ENCODE data around the gene CNTNAP4.

Gene CNTNAP4

GRCh38 chr16:76486740-76487139, 209.5 kb downstream of the CNTNAP4 start:
- TF ChIP-seq CTCF (conservative IDR thresholded peaks at IDR 0.05; ENCODE audit: low read depth, low read length) = no peak
- Histone ChIP-seq H3K9ac (no peak overlapping the region), H3K27me3 (ENCODE audit: insufficient read depth, low read depth) (no peaks in the 10 kb centered on the region), H3K4me3 (IDR thresholded peaks at IDR 0.05; ENCODE audit: insufficient read depth, low read depth, low read length) (no peak overlapping the region), H4K20me1 (ENCODE audit: insufficient read depth) (no peaks in the 10 kb centered on the region), H3K79me2 (ENCODE audit: insufficient read depth, low read depth) (no peaks in the 10 kb centered on the region), H3K4me2 (no peak overlapping the region), H3K4me1 (ENCODE audit: low read depth, poor library complexity, severe bottlenecking) (no peaks in the 10 kb centered on the region), H3K36me3 (ENCODE audit: insufficient read depth) (no peaks in the 10 kb centered on the region), H2AFZ (ENCODE audit: low read depth) (no peak overlapping the region), H3K27ac (no peak overlapping the region)

DNA sequence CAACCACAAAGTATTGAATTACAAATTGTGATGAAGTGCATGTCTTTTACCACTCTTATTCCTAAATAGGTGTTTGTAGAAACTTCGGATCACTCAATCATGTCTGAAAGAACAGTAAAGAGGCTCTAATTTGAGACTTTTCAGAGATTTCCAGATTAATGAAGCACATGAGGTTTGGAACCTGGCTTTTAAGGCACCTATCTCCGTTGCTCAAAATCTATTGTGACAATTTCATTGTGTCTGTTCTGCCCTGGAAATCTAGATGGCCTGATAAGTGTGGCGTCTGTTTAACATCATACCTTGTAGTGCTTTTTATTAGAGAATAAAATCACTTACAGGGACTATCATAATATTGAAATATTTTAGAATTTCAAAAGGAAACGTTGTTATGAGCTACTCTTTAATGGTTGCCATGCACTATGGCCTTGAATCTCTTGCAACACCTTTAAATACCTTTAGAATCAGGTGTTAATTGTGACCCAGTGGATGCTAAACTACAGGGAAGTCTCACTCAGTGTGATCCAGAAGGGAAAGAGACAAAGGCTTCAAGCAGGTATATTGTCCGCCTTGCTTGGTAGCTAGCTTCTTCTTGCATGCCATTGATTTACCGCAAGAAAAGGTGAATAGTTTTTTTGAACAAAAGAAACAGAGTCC, 210.3 kb downstream of the CNTNAP4 start:
- no peaks in the 10 kb centered on the region for H3K36me3 ChIP-seq (ENCODE audit: insufficient read depth)
- H3K4me3 ChIP-seq (IDR thresholded peaks at IDR 0.05; ENCODE audit: insufficient read depth, low read depth, low read length) = no peak overlapping the region
- no peaks in the 10 kb centered on the region for H3K4me1 ChIP-seq (ENCODE audit: low read depth, poor library complexity, severe bottlenecking)
- no peak overlapping the region for H3K9ac ChIP-seq
- no peak for TF ChIP-seq CTCF (conservative IDR thresholded peaks at IDR 0.05; ENCODE audit: low read depth, low read length)
- no peak overlapping the region for H3K4me2 ChIP-seq
- H2AFZ ChIP-seq (ENCODE audit: low read depth) = no peak overlapping the region
- H3K79me2 ChIP-seq (ENCODE audit: insufficient read depth, low read depth) = no peaks in the 10 kb centered on the region
- no peaks in the 10 kb centered on the region for H4K20me1 ChIP-seq (ENCODE audit: insufficient read depth)
- H3K27ac ChIP-seq = no peak overlapping the region
- no peaks in the 10 kb centered on the region for H3K27me3 ChIP-seq (ENCODE audit: insufficient read depth, low read depth)

- H2AFZ ChIP-seq (ENCODE audit: low read depth) = no peak overlapping the region
- no peak overlapping the region for H3K27ac ChIP-seq
- H3K4me3 ChIP-seq (IDR thresholded peaks at IDR 0.05; ENCODE audit: insufficient read depth, low read depth, low read length) = no peak overlapping the region
- H3K4me2 ChIP-seq = no peak overlapping the region
- no peaks in the 10 kb centered on the region for H3K4me1 ChIP-seq (ENCODE audit: low read depth, poor library complexity, severe bottlenecking)
- no peak overlapping the region for H3K9ac ChIP-seq
- no peak for TF ChIP-seq CTCF (conservative IDR thresholded peaks at IDR 0.05; ENCODE audit: low read depth, low read length)
- no peaks in the 10 kb centered on the region for H4K20me1 ChIP-seq (ENCODE audit: insufficient read depth)
- no peaks in the 10 kb centered on the region for H3K36me3 ChIP-seq (ENCODE audit: insufficient read depth)
- no peaks in the 10 kb centered on the region for H3K27me3 ChIP-seq (ENCODE audit: insufficient read depth, low read depth)
- no peaks in the 10 kb centered on the region for H3K79me2 ChIP-seq (ENCODE audit: insufficient read depth, low read depth)
Measured at GRCh38 chr16:76488065-76488417, 210.8 kb downstream of the CNTNAP4 start.

- no peak for TF ChIP-seq CTCF (conservative IDR thresholded peaks at IDR 0.05; ENCODE audit: low read depth, low read length)
- no peak overlapping the region for H3K9ac ChIP-seq
- H2AFZ ChIP-seq (ENCODE audit: low read depth) = no peak overlapping the region
- H3K4me1 ChIP-seq (ENCODE audit: low read depth, poor library complexity, severe bottlenecking) = no peaks in the 10 kb centered on the region
- H3K27me3 ChIP-seq (ENCODE audit: insufficient read depth, low read depth) = no peaks in the 10 kb centered on the region
- H3K36me3 ChIP-seq (ENCODE audit: insufficient read depth) = no peaks in the 10 kb centered on the region
- no peak overlapping the region for H3K4me3 ChIP-seq (IDR thresholded peaks at IDR 0.05; ENCODE audit: insufficient read depth, low read depth, low read length)
- no peak overlapping the region for H3K4me2 ChIP-seq
- H4K20me1 ChIP-seq (ENCODE audit: insufficient read depth) = no peaks in the 10 kb centered on the region
- H3K27ac ChIP-seq = no peak overlapping the region
- no peaks in the 10 kb centered on the region for H3K79me2 ChIP-seq (ENCODE audit: insufficient read depth, low read depth)
Measured at GRCh38 chr16:76490036-76490639, 212.9 kb downstream of the CNTNAP4 start.
